ENCODE results near the gene EIF4G2.
"Not testable (repeated sequence)": the region's sequence is repeated elsewhere in the genome, so short reads cannot be mapped to it uniquely, and the experiment has no call there.

The EIF4G2 gene

GRCh38 chr11:10844356-10844755, 35.6 kb upstream of the EIF4G2 start:
- H3K4me3 ChIP-seq (ENCODE audit: low read length), result no peak overlapping the region
- H3K36me3 ChIP-seq (ENCODE audit: control insufficient read depth, low read length), result no peaks in the 10 kb centered on the region
- no peaks in the 10 kb centered on the region for H3K9me3 ChIP-seq (ENCODE audit: control insufficient read depth, insufficient read depth, low read length)
- no peak overlapping the region for H3K4me2 ChIP-seq (ENCODE audit: low read length)
- H3K79me2 ChIP-seq (ENCODE audit: control insufficient read depth, low read length), result no peaks in the 10 kb centered on the region
- no peak for TF ChIP-seq CTCF (IDR thresholded peaks at IDR 0.05; ENCODE audit: low read depth, low read length, poor library complexity, severe bottlenecking)
- no peak for TF ChIP-seq EZH2phosphoT487 (IDR thresholded peaks at IDR 0.05; ENCODE audit: borderline replicate concordance, low read length)
- no peaks in the 10 kb centered on the region for H3K27me3 ChIP-seq (ENCODE audit: control insufficient read depth, low read length)
- H3F3A ChIP-seq (ENCODE audit: control insufficient read depth, insufficient read depth), result no peaks in the 10 kb centered on the region
- no peak overlapping the region for H3K27ac ChIP-seq (ENCODE audit: low read depth, low read length)
- no peaks in the 10 kb centered on the region for H3K9me2 ChIP-seq (replicated peaks; ENCODE audit: control insufficient read depth, low read length)
- H4K20me1 ChIP-seq (ENCODE audit: control insufficient read depth, insufficient read depth, low read depth, low read length), result no peaks in the 10 kb centered on the region
- H3K4me1 ChIP-seq (ENCODE audit: control insufficient read depth, low read length), result peaks cover 3% of the 10 kb centered on the region; the same call in 1 of the 2 replicates

GRCh38 chr11:10838881-10839280, 30.2 kb upstream of the EIF4G2 start:
- Histone ChIP-seq H4K20me1 (ENCODE audit: control insufficient read depth, insufficient read depth, low read depth, low read length) (no peaks in the 10 kb centered on the region), H3F3A (ENCODE audit: control insufficient read depth, insufficient read depth) (no peaks in the 10 kb centered on the region), H3K27me3 (ENCODE audit: control insufficient read depth, low read length) (no peaks in the 10 kb centered on the region), H3K9me2 (replicated peaks; ENCODE audit: control insufficient read depth, low read length) (no peaks in the 10 kb centered on the region), H3K4me3 (ENCODE audit: low read length) (no peak overlapping the region), H3K4me1 (ENCODE audit: control insufficient read depth, low read length) (peaks cover 3% of the 10 kb centered on the region; the same call in 1 of the 2 replicates), H3K79me2 (ENCODE audit: control insufficient read depth, low read length) (no peaks in the 10 kb centered on the region), H3K36me3 (ENCODE audit: control insufficient read depth, low read length) (no peaks in the 10 kb centered on the region), H3K4me2 (ENCODE audit: low read length) (no peak overlapping the region), H3K9me3 (ENCODE audit: control insufficient read depth, insufficient read depth, low read length) (no peaks in the 10 kb centered on the region), H3K27ac (ENCODE audit: low read depth, low read length) (no peak overlapping the region)
- TF ChIP-seq CTCF (IDR thresholded peaks at IDR 0.05; ENCODE audit: low read depth, low read length, poor library complexity, severe bottlenecking) (no peak), EZH2phosphoT487 (IDR thresholded peaks at IDR 0.05; ENCODE audit: borderline replicate concordance, low read length) (no peak)

- Histone ChIP-seq H3K36me3 (ENCODE audit: control insufficient read depth, low read length) (no peaks in the 10 kb centered on the region), H3K9me2 (replicated peaks; ENCODE audit: control insufficient read depth, low read length) (no peaks in the 10 kb centered on the region)
Measured at GRCh38 chr11:10838083-10838482, 29.4 kb upstream of the EIF4G2 start.

DNA sequence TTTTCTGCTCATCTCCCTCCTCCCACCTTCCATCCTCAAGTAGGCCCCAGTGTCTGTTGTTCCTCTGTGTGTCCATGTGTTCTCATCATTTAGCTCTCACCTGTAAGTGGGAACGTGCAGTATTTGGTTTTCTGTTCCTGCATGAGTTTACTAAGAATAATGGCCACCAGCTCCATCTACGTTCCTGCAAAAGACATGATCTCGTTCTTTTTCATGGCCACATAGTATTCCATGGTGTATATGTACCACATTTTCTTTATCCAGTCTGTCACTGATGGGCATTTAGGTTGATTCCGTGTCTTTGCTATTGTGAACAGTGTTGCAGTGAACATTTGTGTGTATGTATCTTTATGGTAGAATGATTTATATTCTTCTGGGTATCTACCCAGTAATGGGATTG, 28.2 kb upstream of the EIF4G2 start:
- H3K27ac ChIP-seq (ENCODE audit: low read depth, low read length); H4K20me1 ChIP-seq (ENCODE audit: control insufficient read depth, insufficient read depth, low read depth, low read length); H3K4me2 ChIP-seq (ENCODE audit: low read length); H3K9me2 ChIP-seq (replicated peaks; ENCODE audit: control insufficient read depth, low read length); H3K79me2 ChIP-seq (ENCODE audit: control insufficient read depth, low read length); H3K36me3 ChIP-seq (ENCODE audit: control insufficient read depth, low read length); H3F3A ChIP-seq (ENCODE audit: control insufficient read depth, insufficient read depth); H3K4me1 ChIP-seq (ENCODE audit: control insufficient read depth, low read length); H3K9me3 ChIP-seq (ENCODE audit: control insufficient read depth, insufficient read depth, low read length); H3K27me3 ChIP-seq (ENCODE audit: control insufficient read depth, low read length); H3K4me3 ChIP-seq (ENCODE audit: low read length): not testable (repeated sequence)

More at GRCh38 chr11:10838083-10838482, 29.4 kb upstream of the EIF4G2 start:
- Histone ChIP-seq H3K27ac (ENCODE audit: low read depth, low read length) (no peak overlapping the region), H3K4me1 (ENCODE audit: control insufficient read depth, low read length) (peaks cover 3% of the 10 kb centered on the region; the same call in 1 of the 2 replicates), H3K4me3 (ENCODE audit: low read length) (no peak overlapping the region), H3K4me2 (ENCODE audit: low read length) (no peak overlapping the region), H3F3A (ENCODE audit: control insufficient read depth, insufficient read depth) (no peaks in the 10 kb centered on the region), H3K27me3 (ENCODE audit: control insufficient read depth, low read length) (no peaks in the 10 kb centered on the region), H3K9me3 (ENCODE audit: control insufficient read depth, insufficient read depth, low read length) (no peaks in the 10 kb centered on the region), H4K20me1 (ENCODE audit: control insufficient read depth, insufficient read depth, low read depth, low read length) (no peaks in the 10 kb centered on the region), H3K79me2 (ENCODE audit: control insufficient read depth, low read length) (no peaks in the 10 kb centered on the region)
- TF ChIP-seq EZH2phosphoT487 (IDR thresholded peaks at IDR 0.05; ENCODE audit: borderline replicate concordance, low read length), result no peak
- TF ChIP-seq CTCF (IDR thresholded peaks at IDR 0.05; ENCODE audit: low read depth, low read length, poor library complexity, severe bottlenecking), result no peak
